Spleen (tissue), 13 donors: ENCODE data around the gene SMAD5. TPM values are rescaled to one million over a fixed set of nuclear protein-coding genes. Genes with fewer than 3 reads are reported as not detected.

ENCODE experiments used
- DNase-seq: peaks from one replicate; pipeline ENCODE4 v3.0.0-alpha.2; 2020
- H3K27ac ChIP-seq, 8 donors: fragments of 200-600 bp; sonication (generic) in 7 of 8; 1 replicate in 4 of 8; 2 replicates in 4 of 8; pipeline versions ENCODE4 v1.5.0 to v1.8.0; 2016 to 2021; ENCODE audit warnings: inconsistent platforms in 4 of 8, mild to moderate bottlenecking in 4 of 8, moderate library complexity in 1 of 8
- H3K27me3 ChIP-seq, 7 donors: fragments of 200-600 bp; sonication (generic) in 6 of 7; replicated peaks in 1 of 7; 1 replicate in 4 of 7; 2 replicates in 3 of 7; pipeline versions ENCODE4 v1.5.0 to v1.8.0; 2016 to 2021; ENCODE audit warnings: inconsistent platforms in 3 of 7, mild to moderate bottlenecking in 1 of 7
- H3K36me3 ChIP-seq, 6 donors: fragments of 200-600 bp; sonication (generic) in 5 of 6; 1 replicate in 4 of 6; 2 replicates in 2 of 6; pipeline versions ENCODE4 v1.5.0 to v1.8.0; 2016 to 2021; ENCODE audit warnings: inconsistent platforms in 2 of 6
- H3K4me1 ChIP-seq, 6 donors: fragments of 200-600 bp; sonication (generic) in 5 of 6; 1 replicate in 3 of 6; 2 replicates in 3 of 6; pipeline versions ENCODE4 v1.5.0 to v1.8.0; 2016 to 2021; ENCODE audit warnings: inconsistent platforms in 3 of 6
- H3K4me3 ChIP-seq, 8 donors: fragments of 200-600 bp; sonication (generic) in 7 of 8; 1 replicate in 4 of 8; 2 replicates in 4 of 8; pipeline versions ENCODE4 v1.5.0 to v1.8.0; 2016 to 2021; ENCODE audit warnings: inconsistent platforms in 4 of 8, mild to moderate bottlenecking in 4 of 8, moderate library complexity in 2 of 8
- H3K9me3 ChIP-seq, 8 donors: fragments of 200-600 bp; sonication (generic) in 7 of 8; 1 replicate in 4 of 8; 2 replicates in 4 of 8; pipeline versions ENCODE4 v1.5.0 to v1.8.0; 2016 to 2021; ENCODE audit warnings: inconsistent platforms in 4 of 8
- CTCF ChIP-seq, 11 experiments: fragments of 200-600 bp in 7 of 11; fragments of 450-650 bp in 4 of 11; sonication (generic) in 4 of 11; IDR thresholded peaks in 8 of 11; conservative IDR thresholded peaks in 3 of 11; 1 replicate in 7 of 11; 2 replicates in 4 of 11; pipeline versions ENCODE4 v1.4.0 to v1.8.0; 2016 to 2021; ENCODE audit warnings: antibody characterized with exemption in 11 of 11, inconsistent platforms in 4 of 11, mild to moderate bottlenecking in 1 of 11
- POLR2A ChIP-seq, 3 donors: fragments of 450-650 bp; IDR thresholded peaks; one replicate each; pipeline ENCODE4 v1.5.1; 2017; ENCODE audit warnings: antibody characterized with exemption in 3 of 3, mild to moderate bottlenecking in 1 of 3
- POLR2AphosphoS5 ChIP-seq, 3 donors: sonication (generic); formaldehyde crosslinking; IDR thresholded peaks; one replicate each; pipeline ENCODE4 v1.5.1; 2017; ENCODE audit warnings: antibody characterized with exemption in 3 of 3
- WGBS, 5 donors: extraction: QIAGEN DNeasy Blood & Tissue Kit in 3 of 5; methylation state at CpG; one replicate each; pipeline versions ENCODE4 v1.1.5 to v1.1.7; 2013 to 2018; 5-methylcytosine and 5-hydroxymethylcytosine counted together
- intact Hi-C: fragments of 100-400 bp; cut with DNase I; formaldehyde crosslinking; loops from one replicate; pipeline ENCODE4 v1.15.0; 2023; ENCODE audit warnings: low total_unique reads
- long read RNA-seq, 2 donors: transcript quantifications; one replicate each; lab custom pipeline, GENCODE V29; 2026
- polyA plus RNA-seq, 3 donors: library from polyadenylated mRNA; stranded (reverse); fragments of 200-250 nt; gene quantifications; one replicate each; pipeline ENCODE4 v1.2.1, GENCODE V29; 2013
- total RNA-seq, 7 donors: library from RNA; depleted of rRNA in 3 of 7; stranded (reverse); fragments of >200 nt in 3 of 7; fragmentation: NEBNext Ultra II Directional in 4 of 7; extraction: Animal tissue kit (Norgen Biotek cat#: 25700) in 4 of 7; gene quantifications; one replicate each; pipeline versions ENCODE4 v1.1.0 to v1.2.1, GENCODE V29; 2016 to 2021
- donor health status: healthy with polysubstance abuse.
- donor health status: DM: no; HTN: no; CAD: no; lungs with moderate emphysema.
- donor health status: DM: no; HTN: no; CAD: no.
- donor health status: Bipolar disorder and iron deficiency.
- donor health status: healthy.
- donor health status: DM: no; HTN: no; CAD: no.
- donor health status: DM: yes; HTN: yes; CAD: no.

SMAD5 gene
- total RNA-seq, result 10 to 100 TPM; 50.1 to 70.4 (median 55.4) TPM
- 1 to 10 TPM; 5.3 to 9.5 (median 5.8) TPM for polyA plus RNA-seq
- long read RNA-seq, donor 1, full-length matches to known transcripts, result 4 of 16 reads
- long read RNA-seq, donor 1, partial matches to known transcripts, result 12 of 16 reads
- long read RNA-seq, donor 1, other reads (novel, unspliced or antisense), result 0 of 16 reads
- long read RNA-seq, donor 2, partial matches to known transcripts, result 0 of 1 reads
- long read RNA-seq, donor 2, other reads (novel, unspliced or antisense), result 0 of 1 reads

- intact Hi-C loops, result no loop called here
- no peaks in the 10 kb centered on the region for H3K9me3 ChIP-seq
- no peaks in the 10 kb centered on the region for H3K36me3 ChIP-seq
- H3K27ac ChIP-seq, result peak within 1 kb of the TSS; percentile 90 to 97 (median 95)
- H3K4me3 ChIP-seq, result peak within 1 kb of the TSS; percentile 76 to 96 (median 80)
- H3K4me1 ChIP-seq, result peaks cover 12 to 56% (median 40%) of the 10 kb centered on the region in 6 donors
- 0 to 1% (median 0%) methylated on average over 7 to 81 of the region's 81 CpGs for WGBS, 5 donors
- peak; percentile 98 for DNase-seq
- TF ChIP-seq POLR2AphosphoS5 (IDR thresholded peaks at IDR 0.05), result peak; percentile 94 to 96 (median 95)
- TF ChIP-seq CTCF (IDR thresholded peaks at IDR 0.05 in 8 of 11, conservative IDR thresholded peaks at IDR 0.05 in 3 of 11), result no peak
- TF ChIP-seq POLR2A (IDR thresholded peaks at IDR 0.05), result peak; percentile 32 to 70 (median 43)
- H3K27me3 ChIP-seq, result no peaks in the 10 kb centered on the region
These were observed at the start of gene SMAD5 for GRCh38 chr5:136132557-136133221. SMAD5 (plus strand) TSS chr5:136132845; CDS start chr5:136153761, 20,916 bp downstream.

GRCh38 chr5:136084698-136085097, 47.9 kb upstream of the SMAD5 start:
- H3K9me3 ChIP-seq, result no peaks in the 10 kb centered on the region
- DNase-seq, result no peak
- peaks cover 0 to 32% (median 28%) of the 10 kb centered on the region in 6 donors for H3K4me1 ChIP-seq
- no peak overlapping the region for H3K4me3 ChIP-seq
- WGBS, 5 donors, result 89 to 100% (median 94%) methylated on average over 1 of the region's 1 CpG
- no peaks in the 10 kb centered on the region for H3K36me3 ChIP-seq
- no peak overlapping the region for H3K27ac ChIP-seq
- intact Hi-C loops, result loop anchor here (5.0 to 10.0 kb wide), 2 partner anchors 90 to 137 kb away; no protein-coding TSS in a partner anchor
- TF ChIP-seq POLR2AphosphoS5 (IDR thresholded peaks at IDR 0.05) (no peak), CTCF (IDR thresholded peaks at IDR 0.05 in 8 of 11, conservative IDR thresholded peaks at IDR 0.05 in 3 of 11) (no peak), POLR2A (IDR thresholded peaks at IDR 0.05) (no peak)
- H3K27me3 ChIP-seq, result peaks cover 0 to 33% (median 2%) of the 10 kb centered on the region in 7 donors

GRCh38 chr5:136086783-136087566, 45.7 kb upstream of the SMAD5 start:
- H3K9me3 ChIP-seq, result no peaks in the 10 kb centered on the region
- no peaks in the 10 kb centered on the region for H3K36me3 ChIP-seq
- WGBS, 5 donors, result 86 to 92% (median 92%) methylated on average over 5 of the region's 5 CpGs
- peaks cover 0 to 17% (median 0%) of the 10 kb centered on the region in 7 donors for H3K27me3 ChIP-seq
- H3K4me3 ChIP-seq, result no peak overlapping the region
- H3K27ac ChIP-seq, result peak overlapping the region in 3 of 8 donors; percentile 15 to 82 (median 81)
- intact Hi-C loops, result loop anchor here (10.0 kb wide), 1 partner anchor 88 kb away; no protein-coding TSS in a partner anchor
- TF ChIP-seq POLR2AphosphoS5 (IDR thresholded peaks at IDR 0.05) (no peak), CTCF (IDR thresholded peaks at IDR 0.05 in 8 of 11, conservative IDR thresholded peaks at IDR 0.05 in 3 of 11) (no peak), POLR2A (IDR thresholded peaks at IDR 0.05) (no peak)
- DNase-seq, result no peak
- peaks cover 0 to 27% (median 13%) of the 10 kb centered on the region in 6 donors for H3K4me1 ChIP-seq
